PC-3 (cell line): Measurements from ENCODE around the gene REC8.

Experiments
- EZH2 ChIP-seq: fragments of 300-600 bp; sonication (generic); IDR thresholded peaks from one replicate; pipeline ENCODE4 v1.6.1; 2017; ENCODE audit warnings: antibody characterized with exemption, mild to moderate bottlenecking, low read length; ENCODE audit not compliant: unreplicated experiment
- EZH2phosphoT487 ChIP-seq: fragments of 300-600 bp; sonication (generic); IDR thresholded peaks from 2 replicates; pipeline ENCODE4 v1.6.1; 2018; ENCODE audit warnings: mild to moderate bottlenecking, antibody characterized with exemption, low read length, borderline replicate concordance
- TF ChIP-seq, protein P1 (sequence below): fragments of 300-600 bp; sonication (generic); conservative IDR thresholded peaks from 2 replicates; pipeline ENCODE4 v1.5.1; 2017; ENCODE audit warnings: antibody characterized with exemption, low read depth, mild to moderate bottlenecking, low read length

DNA sequence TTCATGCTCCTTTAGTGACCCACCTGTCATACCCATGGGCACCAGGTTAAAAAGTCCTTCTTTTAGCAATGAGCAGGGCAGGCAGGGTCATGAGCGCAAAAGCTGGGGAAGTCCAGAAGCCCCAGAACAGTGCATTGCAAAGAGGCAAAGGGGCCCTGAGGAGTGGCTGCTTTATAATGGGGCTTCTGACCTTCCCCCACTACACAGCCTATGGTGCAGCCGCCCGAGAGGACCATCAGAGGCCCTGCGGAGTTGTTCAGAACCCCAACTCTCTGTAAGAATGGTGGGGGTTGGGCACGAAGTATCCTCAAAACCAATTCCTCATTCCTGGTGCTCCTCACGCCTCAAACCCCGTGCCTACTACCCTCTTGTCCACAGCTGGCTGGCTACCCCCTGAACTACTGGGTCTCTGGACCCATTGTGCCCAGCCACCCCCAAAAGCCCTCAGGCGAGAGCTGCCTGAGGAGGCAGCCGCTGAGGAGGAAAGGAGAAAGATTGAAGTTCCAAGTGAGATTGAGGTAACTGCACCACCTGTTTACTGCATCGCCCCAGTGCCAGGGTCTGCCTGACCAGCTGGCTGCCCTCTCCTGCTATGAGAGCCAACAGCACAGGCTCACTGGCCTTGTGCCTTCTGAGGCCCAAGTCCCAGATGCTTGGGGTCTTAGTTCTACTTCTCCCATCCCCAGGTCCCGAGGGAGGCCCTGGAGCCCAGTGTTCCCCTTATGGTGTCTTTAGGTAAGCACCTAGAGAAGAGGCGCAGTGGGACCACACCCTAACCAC lies 6.7 kb downstream of the REC8 start:
- TF ChIP-seq, protein P1, sequence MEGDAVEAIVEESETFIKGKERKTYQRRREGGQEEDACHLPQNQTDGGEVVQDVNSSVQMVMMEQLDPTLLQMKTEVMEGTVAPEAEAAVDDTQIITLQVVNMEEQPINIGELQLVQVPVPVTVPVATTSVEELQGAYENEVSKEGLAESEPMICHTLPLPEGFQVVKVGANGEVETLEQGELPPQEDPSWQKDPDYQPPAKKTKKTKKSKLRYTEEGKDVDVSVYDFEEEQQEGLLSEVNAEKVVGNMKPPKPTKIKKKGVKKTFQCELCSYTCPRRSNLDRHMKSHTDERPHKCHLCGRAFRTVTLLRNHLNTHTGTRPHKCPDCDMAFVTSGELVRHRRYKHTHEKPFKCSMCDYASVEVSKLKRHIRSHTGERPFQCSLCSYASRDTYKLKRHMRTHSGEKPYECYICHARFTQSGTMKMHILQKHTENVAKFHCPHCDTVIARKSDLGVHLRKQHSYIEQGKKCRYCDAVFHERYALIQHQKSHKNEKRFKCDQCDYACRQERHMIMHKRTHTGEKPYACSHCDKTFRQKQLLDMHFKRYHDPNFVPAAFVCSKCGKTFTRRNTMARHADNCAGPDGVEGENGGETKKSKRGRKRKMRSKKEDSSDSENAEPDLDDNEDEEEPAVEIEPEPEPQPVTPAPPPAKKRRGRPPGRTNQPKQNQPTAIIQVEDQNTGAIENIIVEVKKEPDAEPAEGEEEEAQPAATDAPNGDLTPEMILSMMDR = no peak
- no peak for TF ChIP-seq EZH2phosphoT487
- no peak for TF ChIP-seq EZH2
